GM23338 (cell line): ENCODE results near the gene MMP19. TPM values are rescaled to one million over a fixed set of nuclear protein-coding genes. Genes with fewer than 3 reads are reported as not detected.

ENCODE experiments used
- ATAC-seq: fragments of 200-7000 bp; cut with Tn5 transposase; 3 replicates; pipeline ENCODE4 v1.9.1; 2020
- DNase-seq: peaks from one replicate; pipeline ENCODE4 v3.0.0-alpha.2; 2015; ENCODE audit warnings: low spot score
- H2AFZ ChIP-seq: fragments of 200-600 bp; sonication (generic); 2 replicates; pipeline ENCODE4 v1.8.0; 2016; ENCODE audit warnings: antibody characterized with exemption, mild to moderate bottlenecking, moderate library complexity
- H3F3A ChIP-seq: fragments of 200-600 bp; sonication (generic); replicated peaks from 2 replicates; pipeline ENCODE4 v1.8.0; 2017; ENCODE audit warnings: antibody characterized with exemption, mixed run types, low read depth
- H3K27ac ChIP-seq: fragments of 200-600 bp; sonication (generic); 2 replicates; pipeline ENCODE4 v1.6.1; 2016; ENCODE audit warnings: low read depth
- H3K27me3 ChIP-seq: fragments of 200-600 bp; sonication (generic); 2 replicates; pipeline ENCODE4 v1.8.0; 2016; ENCODE audit warnings: mild to moderate bottlenecking, mixed run types, moderate library complexity; ENCODE audit not compliant: insufficient read depth
- H3K36me3 ChIP-seq: fragments of 200-600 bp; sonication (generic); 2 replicates; pipeline ENCODE4 v1.8.0; 2016; ENCODE audit warnings: mild to moderate bottlenecking; ENCODE audit not compliant: insufficient read depth
- H3K4me1 ChIP-seq: fragments of 200-600 bp; sonication (generic); 2 replicates; pipeline ENCODE4 v1.8.0; 2016; ENCODE audit warnings: mild to moderate bottlenecking, moderate library complexity; ENCODE audit not compliant: insufficient read depth
- H3K4me2 ChIP-seq: fragments of 200-600 bp; sonication (generic); 2 replicates; pipeline ENCODE4 v1.7.1; 2017; ENCODE audit warnings: mixed run types
- H3K4me3 ChIP-seq: fragments of 200-600 bp; sonication (generic); 2 replicates; pipeline ENCODE4 v1.6.1; 2016; ENCODE audit warnings: mixed run types
- H3K79me2 ChIP-seq: fragments of 200-600 bp; sonication (generic); replicated peaks from 2 replicates; pipeline ENCODE4 v1.8.0; 2017; ENCODE audit warnings: mild to moderate bottlenecking; ENCODE audit not compliant: insufficient read depth
- H3K9me2 ChIP-seq: fragments of 200-600 bp; sonication (generic); 2 replicates; pipeline ENCODE4 v1.8.0; 2017; ENCODE audit not compliant: insufficient read depth
- H4K20me1 ChIP-seq: fragments of 200-600 bp; sonication (generic); replicated peaks from 2 replicates; pipeline ENCODE4 v1.8.0; 2017; ENCODE audit warnings: mild to moderate bottlenecking; ENCODE audit not compliant: insufficient read depth
- H3K27ac Mint-ChIP-seq: 2 replicates; pipeline ENCODE4 v1.8.0; 2020; ENCODE audit warnings: inconsistent platforms, mild to moderate bottlenecking, moderate library complexity, mixed read lengths
- H3K27me3 Mint-ChIP-seq: 3 replicates; pipeline ENCODE4 v1.8.0; 2022; ENCODE audit warnings: low read depth, mild to moderate bottlenecking, moderate library complexity, mixed read lengths, inconsistent platforms; ENCODE audit not compliant: insufficient read depth, poor library complexity
- H3K36me3 Mint-ChIP-seq: 3 replicates; pipeline ENCODE4 v1.8.0; 2021; ENCODE audit warnings: low read depth, mild to moderate bottlenecking, inconsistent platforms, moderate library complexity, mixed read lengths
- H3K4me1 Mint-ChIP-seq: 3 replicates; pipeline ENCODE4 v1.8.0; 2020; ENCODE audit warnings: mild to moderate bottlenecking, inconsistent platforms, mixed read lengths
- H3K4me3 Mint-ChIP-seq: 3 replicates; pipeline ENCODE4 v1.8.0; 2021; ENCODE audit warnings: moderate library complexity, mild to moderate bottlenecking, inconsistent platforms, mixed read lengths
- H3K9me3 Mint-ChIP-seq: 3 replicates; pipeline ENCODE4 v1.8.0; 2020; ENCODE audit warnings: moderate library complexity, mild to moderate bottlenecking, inconsistent platforms, mixed read lengths
- CREB1 ChIP-seq: fragments of 250-450 bp; sonication (Bioruptor Pico); IDR thresholded peaks from 2 replicates; pipeline ENCODE4 v1.5.0; 2020; ENCODE audit warnings: low read depth, mild to moderate bottlenecking, moderate library complexity
- CTCF ChIP-seq, 2 experiments: fragments of 200-600 bp in 1 of 2; sonication (generic) in 1 of 2; conservative IDR thresholded peaks; 2 replicates each; pipeline versions ENCODE4 v1.5.1 to v1.6.1; 2016 to 2017; ENCODE audit warnings: antibody characterized with exemption in 2 of 2, low read depth in 2 of 2, mild to moderate bottlenecking in 2 of 2, moderate library complexity in 1 of 2
- ETS1 ChIP-seq: IDR thresholded peaks from 2 replicates; pipeline ENCODE4 v1.6.1; 2016; ENCODE audit warnings: antibody characterized with exemption
- EZH2 ChIP-seq: fragments of 200-600 bp; sonication (generic); IDR thresholded peaks from one replicate; pipeline ENCODE4 v1.8.0; 2017; ENCODE audit warnings: antibody characterized with exemption, mild to moderate bottlenecking, low read depth; ENCODE audit not compliant: unreplicated experiment
- EZH2phosphoT487 ChIP-seq: fragments of 200-600 bp; sonication (generic); IDR thresholded peaks from one replicate; pipeline ENCODE4 v1.8.1; 2018; ENCODE audit warnings: antibody characterized with exemption; ENCODE audit not compliant: unreplicated experiment
- JUNB ChIP-seq: IDR thresholded peaks from one replicate; pipeline ENCODE4 v1.6.1; 2016; ENCODE audit warnings: antibody characterized with exemption; ENCODE audit not compliant: unreplicated experiment
- NANOG ChIP-seq: IDR thresholded peaks from 2 replicates; pipeline ENCODE4 v1.6.1; 2016; ENCODE audit warnings: antibody characterized with exemption, borderline replicate concordance
- POLR2AphosphoS5 ChIP-seq: IDR thresholded peaks from 2 replicates; pipeline ENCODE4 v1.6.1; 2016; ENCODE audit warnings: antibody characterized with exemption, low read depth
- REST ChIP-seq: IDR thresholded peaks from one replicate; pipeline ENCODE4 v1.6.1; 2018; ENCODE audit warnings: antibody characterized with exemption; ENCODE audit not compliant: unreplicated experiment
- STAT1 ChIP-seq: IDR thresholded peaks from one replicate; pipeline ENCODE4 v1.6.1; 2016; ENCODE audit warnings: antibody characterized with exemption; ENCODE audit not compliant: unreplicated experiment
- ZNF114 ChIP-seq: fragments of 250-450 bp; sonication (Bioruptor Pico); IDR thresholded peaks from 2 replicates; pipeline ENCODE4 v1.5.0; 2020; ENCODE audit warnings: mild to moderate bottlenecking, moderate library complexity
- ZNF331 ChIP-seq: fragments of 250-450 bp; sonication (Bioruptor Pico); IDR thresholded peaks from 2 replicates; pipeline ENCODE4 v1.5.0; 2020; ENCODE audit warnings: low read depth, mild to moderate bottlenecking, moderate library complexity
- ZNF462 ChIP-seq: fragments of 250-450 bp; sonication (Bioruptor Pico); IDR thresholded peaks from 2 replicates; pipeline ENCODE4 v1.5.0; 2020; ENCODE audit warnings: mild to moderate bottlenecking, moderate library complexity
- polyA plus RNA-seq: library from polyadenylated mRNA; unstranded; fragments of >200 nt; fragmentation: Nextera tagmentation; extraction: Ambion mirVana; gene quantifications from 2 replicates; pipeline ENCODE4 v1.2.1, GENCODE V29; 2016
- total RNA-seq: library from RNA; depleted of rRNA; stranded (reverse); fragments of >200 nt; shearing (Covaris generic); gene quantifications from 2 replicates; pipeline ENCODE4 v1.2.3, GENCODE V29; 2014

Gene MMP19
- total and polyA plus RNA-seq, 2 experiments from 2014 or later = 1.4 to 1.5 TPM

GRCh38 chr12:55823419-55823818 lies 19.3 kb downstream of the MMP19 start:
- Mint-ChIP-seq H3K27me3 (peaks cover 3% of the 10 kb centered on the region), H3K9me3 (no peaks in the 10 kb centered on the region), H3K27ac (no peak overlapping the region), H3K4me3 (no peak overlapping the region), H3K36me3 (peaks cover 57% of the 10 kb centered on the region), H3K4me1 (peaks cover 30% of the 10 kb centered on the region)
- Histone ChIP-seq H3K9me2 (no peaks in the 10 kb centered on the region), H3K4me1 (peaks cover 22% of the 10 kb centered on the region), H3K4me2 (no peak overlapping the region), H3K36me3 (peaks cover 31% of the 10 kb centered on the region), H3K79me2 (peaks cover 59% of the 10 kb centered on the region), H3K27ac (no peak overlapping the region), H3K4me3 (no peak overlapping the region), H4K20me1 (peaks cover 20% of the 10 kb centered on the region; the same call in 1 of the 2 replicates), H2AFZ (no peak overlapping the region), H3K27me3 (no peaks in the 10 kb centered on the region), H3F3A (peaks cover 44% of the 10 kb centered on the region)
- DNase-seq = no peak
- no peak for ATAC-seq
- TF ChIP-seq ZNF114 (no peak), ZNF462 (CRISPR knock-in tag) (no peak), JUNB (no peak), CREB1 (CRISPR knock-in tag) (no peak), ETS1 (no peak), CTCF (conservative IDR thresholded peaks at IDR 0.05; ENCODE audit: low read depth in 2 of 2) (no peak), STAT1 (no peak), REST (no peak), POLR2AphosphoS5 (no peak), EZH2phosphoT487 (no peak), ZNF331 (no peak), EZH2 (no peak), NANOG (no peak)
